KMS-11 (cell line): ENCODE results near the gene HSD3B2.

Experiments
- H2AFZ ChIP-seq: fragments of 200-600 bp; sonication (generic); 2 replicates; pipeline ENCODE4 v1.6.1; 2016; ENCODE audit warnings: antibody characterized with exemption, mixed run types, low read depth
- H3K27ac ChIP-seq: fragments of 200-600 bp; sonication (generic); 2 replicates; pipeline ENCODE4 v1.6.1; 2016; ENCODE audit warnings: mild to moderate bottlenecking, mixed run types
- H3K27me3 ChIP-seq: fragments of 200-600 bp; sonication (generic); 2 replicates; pipeline ENCODE4 v1.6.1; 2017; ENCODE audit warnings: mild to moderate bottlenecking, low read depth, mixed run types, moderate library complexity; ENCODE audit not compliant: insufficient read depth
- H3K36me3 ChIP-seq: fragments of 200-600 bp; sonication (generic); 2 replicates; pipeline ENCODE4 v1.6.1; 2017; ENCODE audit warnings: mild to moderate bottlenecking, mixed run types; ENCODE audit not compliant: insufficient read depth
- H3K4me1 ChIP-seq: fragments of 200-600 bp; sonication (generic); 2 replicates; pipeline ENCODE4 v1.6.1; 2016; ENCODE audit warnings: mild to moderate bottlenecking, low read depth, mixed run types; ENCODE audit not compliant: poor library complexity, severe bottlenecking
- H3K4me2 ChIP-seq: fragments of 200-600 bp; sonication (generic); 2 replicates; pipeline ENCODE4 v1.7.0; 2016; ENCODE audit warnings: mild to moderate bottlenecking, mixed run types
- H3K4me3 ChIP-seq: fragments of 200-600 bp; sonication (generic); IDR thresholded peaks from 2 replicates; pipeline ENCODE4 v1.6.1; 2017; ENCODE audit warnings: low read depth, low read length, mixed read lengths; ENCODE audit not compliant: insufficient read depth
- H3K79me2 ChIP-seq: fragments of 200-600 bp; sonication (generic); 2 replicates; pipeline ENCODE4 v1.6.1; 2016; ENCODE audit warnings: low read depth, mixed run types; ENCODE audit not compliant: insufficient read depth
- H3K9ac ChIP-seq: fragments of 200-600 bp; sonication (generic); 2 replicates; pipeline ENCODE4 v1.6.1; 2016; ENCODE audit warnings: mild to moderate bottlenecking, mixed run types
- H4K20me1 ChIP-seq: fragments of 200-600 bp; sonication (generic); 2 replicates; pipeline ENCODE4 v1.6.1; 2016; ENCODE audit warnings: mild to moderate bottlenecking, mixed run types; ENCODE audit not compliant: insufficient read depth
- CTCF ChIP-seq: fragments of 200-600 bp; sonication (generic); conservative IDR thresholded peaks from 2 replicates; pipeline ENCODE4 v1.6.1; 2017; ENCODE audit warnings: low read depth, mild to moderate bottlenecking, antibody characterized with exemption, low read length, moderate library complexity, mixed read lengths

Gene HSD3B2

GRCh38 chr1:119446321-119446720, 31.4 kb downstream of the HSD3B2 start:
- Histone ChIP-seq H4K20me1 (no peaks in the 10 kb centered on the region), H3K36me3 (no peaks in the 10 kb centered on the region), H3K27ac (no peak overlapping the region), H3K9ac (no peak overlapping the region), H3K4me3 (no peak overlapping the region), H3K4me2 (no peak overlapping the region), H3K79me2 (no peaks in the 10 kb centered on the region), H2AFZ (no peak overlapping the region), H3K4me1 (no peaks in the 10 kb centered on the region), H3K27me3 (no peaks in the 10 kb centered on the region)
- TF ChIP-seq CTCF: no peak

GRCh38 chr1:119447344-119448126, 32.6 kb downstream of the HSD3B2 start:
- Histone ChIP-seq H3K27me3 (no peaks in the 10 kb centered on the region), H3K4me3 (no peak overlapping the region), H3K4me2 (no peak overlapping the region), H3K79me2 (no peaks in the 10 kb centered on the region), H3K36me3 (no peaks in the 10 kb centered on the region), H2AFZ (no peak overlapping the region), H3K4me1 (no peaks in the 10 kb centered on the region), H3K27ac (no peak overlapping the region), H4K20me1 (no peaks in the 10 kb centered on the region), H3K9ac (no peak overlapping the region)
- TF ChIP-seq CTCF: no peak

- Histone ChIP-seq H4K20me1 (no peaks in the 10 kb centered on the region), H3K79me2 (no peaks in the 10 kb centered on the region), H3K4me2 (no peak overlapping the region), H3K36me3 (no peaks in the 10 kb centered on the region), H3K27me3 (no peaks in the 10 kb centered on the region), H3K4me3 (no peak overlapping the region), H3K9ac (no peak overlapping the region), H2AFZ (no peak overlapping the region), H3K27ac (no peak overlapping the region), H3K4me1 (peaks cover 3% of the 10 kb centered on the region)
- no peak for TF ChIP-seq CTCF
These were observed 33.2 kb downstream of the HSD3B2 start for GRCh38 chr1:119448127-119448511.

GRCh38 chr1:119449971-119450370, 35.0 kb downstream of the HSD3B2 start:
- H3K4me2 ChIP-seq: no peak overlapping the region
- no peak overlapping the region for H3K9ac ChIP-seq
- H3K79me2 ChIP-seq: no peaks in the 10 kb centered on the region
- TF ChIP-seq CTCF: no peak
- no peak overlapping the region for H3K4me3 ChIP-seq
- H2AFZ ChIP-seq: no peak overlapping the region
- no peak overlapping the region for H3K27ac ChIP-seq
- H3K36me3 ChIP-seq: no peaks in the 10 kb centered on the region
- no peaks in the 10 kb centered on the region for H3K27me3 ChIP-seq
- peaks cover 3% of the 10 kb centered on the region for H3K4me1 ChIP-seq
- H4K20me1 ChIP-seq: no peaks in the 10 kb centered on the region
